ENCODE results near the gene RRAD.

DNA sequence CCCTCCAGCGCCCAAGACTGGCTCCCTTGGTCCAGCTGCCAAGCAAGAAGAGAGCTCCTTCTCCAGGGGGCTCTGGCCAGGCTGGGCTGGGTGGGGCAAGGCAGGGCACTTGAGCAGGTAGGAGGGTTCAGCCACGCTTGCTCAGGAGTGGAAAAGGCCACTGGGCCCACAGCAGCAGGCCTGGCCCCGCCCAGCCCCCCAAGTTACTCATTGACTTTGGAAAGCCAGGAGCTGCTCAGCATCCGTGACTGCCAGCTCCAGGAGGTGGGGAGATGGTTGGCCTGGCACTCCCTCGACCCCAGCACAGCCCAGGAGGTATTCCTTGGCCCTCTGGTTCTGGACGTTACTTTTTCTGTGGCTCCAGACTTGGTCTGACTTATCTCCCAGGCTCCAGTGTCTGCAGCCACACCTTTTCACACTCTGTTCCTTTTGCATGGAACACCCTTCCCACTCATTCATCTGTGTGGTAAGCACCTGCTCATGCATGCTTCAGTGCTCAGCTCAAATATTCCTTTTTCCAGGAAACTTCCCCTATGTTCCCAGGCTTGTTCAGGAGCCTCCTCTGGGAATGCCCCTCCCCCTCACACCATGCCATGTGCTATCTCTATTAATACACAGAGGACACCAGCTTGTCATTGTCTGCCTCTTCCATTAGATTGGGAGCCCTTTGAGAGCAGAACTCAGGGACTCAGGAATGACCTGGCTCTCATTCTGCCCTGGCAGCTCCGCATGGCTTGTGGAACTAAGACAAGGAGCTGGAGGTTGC is 6.3 kb downstream of the RRAD start, which contains the start of gene CDH16:
- TF ChIP-seq, protein P1, sequence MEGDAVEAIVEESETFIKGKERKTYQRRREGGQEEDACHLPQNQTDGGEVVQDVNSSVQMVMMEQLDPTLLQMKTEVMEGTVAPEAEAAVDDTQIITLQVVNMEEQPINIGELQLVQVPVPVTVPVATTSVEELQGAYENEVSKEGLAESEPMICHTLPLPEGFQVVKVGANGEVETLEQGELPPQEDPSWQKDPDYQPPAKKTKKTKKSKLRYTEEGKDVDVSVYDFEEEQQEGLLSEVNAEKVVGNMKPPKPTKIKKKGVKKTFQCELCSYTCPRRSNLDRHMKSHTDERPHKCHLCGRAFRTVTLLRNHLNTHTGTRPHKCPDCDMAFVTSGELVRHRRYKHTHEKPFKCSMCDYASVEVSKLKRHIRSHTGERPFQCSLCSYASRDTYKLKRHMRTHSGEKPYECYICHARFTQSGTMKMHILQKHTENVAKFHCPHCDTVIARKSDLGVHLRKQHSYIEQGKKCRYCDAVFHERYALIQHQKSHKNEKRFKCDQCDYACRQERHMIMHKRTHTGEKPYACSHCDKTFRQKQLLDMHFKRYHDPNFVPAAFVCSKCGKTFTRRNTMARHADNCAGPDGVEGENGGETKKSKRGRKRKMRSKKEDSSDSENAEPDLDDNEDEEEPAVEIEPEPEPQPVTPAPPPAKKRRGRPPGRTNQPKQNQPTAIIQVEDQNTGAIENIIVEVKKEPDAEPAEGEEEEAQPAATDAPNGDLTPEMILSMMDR (IDR thresholded peaks at IDR 0.05) = no peak
- no peak for TF ChIP-seq POLR2AphosphoS5 (IDR thresholded peaks at IDR 0.05; ENCODE audit: low read depth, low read length)
- TF ChIP-seq, protein P2, sequence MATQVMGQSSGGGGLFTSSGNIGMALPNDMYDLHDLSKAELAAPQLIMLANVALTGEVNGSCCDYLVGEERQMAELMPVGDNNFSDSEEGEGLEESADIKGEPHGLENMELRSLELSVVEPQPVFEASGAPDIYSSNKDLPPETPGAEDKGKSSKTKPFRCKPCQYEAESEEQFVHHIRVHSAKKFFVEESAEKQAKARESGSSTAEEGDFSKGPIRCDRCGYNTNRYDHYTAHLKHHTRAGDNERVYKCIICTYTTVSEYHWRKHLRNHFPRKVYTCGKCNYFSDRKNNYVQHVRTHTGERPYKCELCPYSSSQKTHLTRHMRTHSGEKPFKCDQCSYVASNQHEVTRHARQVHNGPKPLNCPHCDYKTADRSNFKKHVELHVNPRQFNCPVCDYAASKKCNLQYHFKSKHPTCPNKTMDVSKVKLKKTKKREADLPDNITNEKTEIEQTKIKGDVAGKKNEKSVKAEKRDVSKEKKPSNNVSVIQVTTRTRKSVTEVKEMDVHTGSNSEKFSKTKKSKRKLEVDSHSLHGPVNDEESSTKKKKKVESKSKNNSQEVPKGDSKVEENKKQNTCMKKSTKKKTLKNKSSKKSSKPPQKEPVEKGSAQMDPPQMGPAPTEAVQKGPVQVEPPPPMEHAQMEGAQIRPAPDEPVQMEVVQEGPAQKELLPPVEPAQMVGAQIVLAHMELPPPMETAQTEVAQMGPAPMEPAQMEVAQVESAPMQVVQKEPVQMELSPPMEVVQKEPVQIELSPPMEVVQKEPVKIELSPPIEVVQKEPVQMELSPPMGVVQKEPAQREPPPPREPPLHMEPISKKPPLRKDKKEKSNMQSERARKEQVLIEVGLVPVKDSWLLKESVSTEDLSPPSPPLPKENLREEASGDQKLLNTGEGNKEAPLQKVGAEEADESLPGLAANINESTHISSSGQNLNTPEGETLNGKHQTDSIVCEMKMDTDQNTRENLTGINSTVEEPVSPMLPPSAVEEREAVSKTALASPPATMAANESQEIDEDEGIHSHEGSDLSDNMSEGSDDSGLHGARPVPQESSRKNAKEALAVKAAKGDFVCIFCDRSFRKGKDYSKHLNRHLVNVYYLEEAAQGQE (IDR thresholded peaks at IDR 0.05; ENCODE audit: insufficient read depth in 1 of 2, low read depth in 2 of 2, low read length in 1 of 2) = no peak
- TF ChIP-seq TCF7L2 (IDR thresholded peaks at IDR 0.05; ENCODE audit: low read depth, low read length) = no peak

Data from Panc1 (cell line).